Stimulated activated CD4-positive, alpha-beta T cell treated with anti-CD3 and anti-CD28 coated beads, Interleukin-2, amount 100 ng/mL, for 24 hours (primary cell): Measurements from ENCODE around the gene SPTB.

Experiments used
- DNase-seq, 2 donors: peaks; one replicate each; pipeline ENCODE4 v3.0.0-alpha.2; 2020

The SPTB gene

GRCh38 chr14:64880221-64881121 lies 764 bp upstream of the SPTB start:
- peak; percentile 65 to 76 for DNase-seq

DNA sequence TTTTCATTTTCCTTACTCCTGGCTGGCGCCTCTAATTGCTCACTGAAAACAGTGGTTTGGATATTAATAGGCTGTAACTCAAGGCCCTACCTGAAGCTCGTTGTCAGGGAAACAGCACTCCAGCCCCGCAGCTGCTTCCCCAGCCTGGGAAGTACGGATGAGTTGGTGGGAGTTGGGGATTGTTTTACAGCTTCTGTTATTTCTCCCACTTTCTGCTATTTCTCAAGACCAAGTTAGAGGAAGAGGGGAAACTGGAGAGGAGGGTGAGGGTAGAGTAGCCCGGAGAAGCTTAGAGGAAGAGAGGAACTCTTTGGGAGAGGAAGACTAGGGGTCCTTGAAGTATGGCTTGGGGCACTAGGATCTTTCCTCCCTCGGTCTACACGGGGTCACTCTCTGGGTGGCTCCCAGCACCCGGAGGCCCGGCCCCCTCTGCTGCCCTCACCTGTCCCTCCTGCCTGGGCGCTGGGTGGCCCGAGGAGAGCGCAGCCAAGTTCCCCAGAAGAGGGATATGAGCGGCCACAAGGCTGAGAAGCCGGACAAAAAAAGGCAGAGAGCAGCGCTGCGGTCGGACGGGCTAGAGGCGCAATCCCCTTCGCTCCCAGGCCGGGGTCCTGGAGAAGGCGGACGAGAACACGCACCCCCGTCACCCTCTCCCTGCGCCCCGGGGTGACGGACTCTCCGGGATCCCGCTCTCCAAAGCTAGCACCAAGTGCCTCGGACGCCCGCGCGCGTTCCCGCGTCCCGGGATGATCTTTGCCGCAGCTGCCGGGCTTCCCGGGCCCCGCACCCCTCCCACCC lies 671 bp downstream of the SPTB start:
- DNase-seq: peak in 1 of 2 donors; percentile 3

DNA sequence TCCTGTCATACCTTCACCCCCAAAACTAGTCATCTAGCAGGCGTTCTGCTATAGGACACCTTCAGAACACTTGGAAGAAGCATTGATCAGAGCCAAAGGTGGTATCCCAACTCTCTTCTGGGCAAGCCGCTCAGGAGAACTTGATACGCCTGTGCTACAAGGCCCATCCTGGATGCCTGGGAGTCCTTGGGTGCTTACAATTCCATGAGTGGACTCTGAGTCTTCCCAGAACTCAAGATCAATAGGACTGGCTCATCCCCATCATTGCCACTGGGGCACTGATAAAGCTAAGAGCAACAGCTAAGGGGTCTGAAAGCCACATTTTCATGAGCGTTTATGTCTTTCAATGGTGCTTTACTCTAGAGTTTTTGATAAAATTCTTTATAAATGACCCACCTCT lies 1.9 kb downstream of the SPTB start:
- no peak for DNase-seq

DNA sequence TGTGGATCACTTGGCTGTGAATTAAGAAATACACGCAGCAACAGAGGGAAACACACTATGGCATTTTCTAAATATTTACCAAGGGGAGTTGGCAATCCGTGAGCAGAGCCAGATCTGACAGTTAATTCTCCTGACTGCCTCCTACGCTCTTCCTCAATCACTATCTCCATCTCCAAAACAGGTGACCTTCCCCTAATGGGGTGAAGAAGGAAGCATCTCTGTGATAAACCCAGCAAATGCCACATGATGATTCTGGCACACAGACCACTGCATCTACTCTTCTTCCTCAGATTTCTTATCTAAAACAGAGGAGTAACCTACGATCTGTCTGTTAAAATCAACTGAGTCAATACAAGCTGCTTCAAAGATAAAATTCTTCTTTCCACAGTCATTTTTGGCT lies 4.4 kb downstream of the SPTB start:
- no peak for DNase-seq

DNA sequence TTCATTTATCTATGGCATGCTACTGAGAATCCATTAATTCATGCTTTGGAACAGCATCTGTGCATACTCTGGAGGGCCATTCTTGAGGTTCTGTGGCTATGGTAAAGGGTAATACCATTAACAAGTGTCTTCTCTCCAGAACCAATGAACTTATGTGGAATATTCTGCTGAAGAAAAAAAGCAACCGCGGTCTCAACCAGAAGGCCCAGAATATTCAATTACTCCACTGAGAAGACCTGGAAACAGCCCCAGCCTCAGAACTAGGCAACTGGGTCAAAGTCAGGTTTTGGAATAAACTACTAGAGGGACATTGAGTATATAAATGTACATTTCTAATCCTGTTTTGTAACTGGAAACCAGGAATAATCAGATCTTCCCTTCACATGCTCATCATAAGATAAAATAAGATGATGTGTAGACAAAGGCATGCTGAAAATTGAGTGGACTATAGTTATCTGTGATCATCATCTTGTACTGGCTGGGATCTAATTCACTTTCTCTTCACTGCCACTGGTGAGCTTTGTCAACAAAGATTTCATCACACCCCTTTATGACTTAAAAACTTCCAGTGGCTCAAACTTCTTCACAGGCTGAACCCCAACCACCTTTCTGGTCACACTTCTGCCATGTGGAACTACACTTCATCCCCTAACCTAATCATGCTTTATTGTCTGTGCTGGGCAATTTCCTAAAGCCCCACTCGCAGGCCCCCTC lies 6.0 kb downstream of the SPTB start:
- no peak for DNase-seq

- DNase-seq: no peak
Measured at GRCh38 chr14:64871344-64871743, 8.4 kb downstream of the SPTB start.

DNA sequence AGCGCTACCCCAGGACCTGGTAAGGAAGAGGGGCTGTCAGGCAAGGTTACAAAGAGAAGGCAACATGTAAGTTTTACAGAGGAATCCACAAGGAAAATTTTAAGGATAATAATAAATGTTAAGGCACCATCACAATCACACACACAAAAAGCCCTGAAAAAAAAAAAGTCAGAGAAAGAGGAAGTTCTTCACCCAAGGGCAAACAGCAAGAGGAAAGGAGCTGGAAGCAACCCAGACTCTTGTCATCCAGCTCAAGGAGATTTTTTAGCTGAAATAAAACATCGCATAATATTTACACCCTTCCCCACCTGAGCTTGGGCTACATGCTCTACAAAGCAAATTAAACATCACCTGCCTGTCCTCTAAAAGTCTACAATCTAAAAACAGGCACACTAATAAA lies 9.5 kb downstream of the SPTB start:
- DNase-seq: no peak

- DNase-seq: no peak
Measured at GRCh38 chr14:64868841-64869240, 10.9 kb downstream of the SPTB start.

DNA sequence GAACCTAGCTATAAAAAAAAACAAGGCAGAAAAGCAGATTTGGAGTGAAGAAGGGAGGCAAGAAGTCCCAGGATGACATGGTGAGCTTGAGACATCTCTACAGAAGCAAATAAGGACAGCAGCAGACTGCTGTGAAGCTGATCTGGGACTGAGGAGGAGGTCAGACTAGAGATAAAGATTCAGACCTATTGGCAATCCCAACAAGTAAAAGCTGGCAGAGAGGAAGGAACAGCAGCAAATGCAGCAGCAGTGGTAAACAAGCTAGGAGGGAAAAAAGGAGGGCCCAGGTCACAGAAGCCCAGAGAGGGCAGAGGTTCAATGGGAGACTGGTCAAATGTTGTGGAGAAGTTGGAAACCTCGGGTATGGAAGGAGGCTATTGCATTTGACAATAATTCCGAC lies 11.3 kb downstream of the SPTB start:
- DNase-seq: no peak

DNA sequence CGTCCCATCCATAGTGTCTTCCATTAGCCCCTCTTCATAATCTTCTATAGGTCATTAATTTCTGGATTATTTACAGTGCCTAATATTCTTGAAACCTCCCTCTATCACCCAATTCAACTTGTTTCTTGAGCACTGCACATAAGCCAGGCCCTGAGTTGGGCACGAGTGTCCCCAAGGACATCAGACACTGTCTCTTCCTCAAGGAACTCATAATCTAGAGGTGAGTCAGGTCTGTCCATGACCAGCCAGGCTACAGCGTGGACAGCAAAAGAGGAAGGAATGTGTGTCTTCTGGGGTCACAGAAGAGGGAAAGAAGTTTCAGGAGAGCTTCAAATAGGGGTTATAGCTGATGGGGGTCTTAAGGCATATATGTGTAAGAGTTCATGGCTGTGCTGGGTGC lies 12.5 kb downstream of the SPTB start:
- no peak for DNase-seq

GRCh38 chr14:64865992-64866391 lies 13.7 kb downstream of the SPTB start:
- DNase-seq: no peak

GRCh38 chr14:64865109-64865508 lies 14.6 kb downstream of the SPTB start:
- DNase-seq: no peak

GRCh38 chr14:64864258-64864657 lies 15.4 kb downstream of the SPTB start:
- no peak for DNase-seq

DNA sequence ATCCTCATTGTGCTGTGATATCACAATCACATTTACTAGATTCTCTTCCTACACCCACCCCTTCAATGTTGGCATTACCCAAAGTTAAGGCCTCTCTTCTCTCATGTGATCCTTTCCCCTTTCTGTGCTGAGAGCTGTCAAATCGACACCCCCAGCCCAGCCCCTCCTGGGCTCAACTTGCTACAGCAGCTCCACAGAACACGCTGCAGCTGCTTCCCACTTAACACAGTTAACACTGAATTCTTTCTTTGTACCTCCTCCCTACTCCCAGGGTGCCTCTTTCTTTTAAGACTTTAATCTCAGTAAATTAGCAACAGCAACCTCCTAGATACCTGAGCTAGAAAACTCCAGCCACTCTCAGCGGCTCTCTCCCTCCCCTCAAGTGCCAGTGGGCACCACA lies 17.8 kb downstream of the SPTB start:
- DNase-seq: no peak

GRCh38 chr14:64860039-64860438 lies 19.7 kb downstream of the SPTB start:
- no peak for DNase-seq

- no peak for DNase-seq
Measured at GRCh38 chr14:64857979-64858744, 21.5 kb downstream of the SPTB start.

- DNase-seq: no peak
Measured at GRCh38 chr14:64856529-64857445, 22.9 kb downstream of the SPTB start.

- no peak for DNase-seq
Measured at GRCh38 chr14:64855721-64856528, 23.8 kb downstream of the SPTB start.

DNA sequence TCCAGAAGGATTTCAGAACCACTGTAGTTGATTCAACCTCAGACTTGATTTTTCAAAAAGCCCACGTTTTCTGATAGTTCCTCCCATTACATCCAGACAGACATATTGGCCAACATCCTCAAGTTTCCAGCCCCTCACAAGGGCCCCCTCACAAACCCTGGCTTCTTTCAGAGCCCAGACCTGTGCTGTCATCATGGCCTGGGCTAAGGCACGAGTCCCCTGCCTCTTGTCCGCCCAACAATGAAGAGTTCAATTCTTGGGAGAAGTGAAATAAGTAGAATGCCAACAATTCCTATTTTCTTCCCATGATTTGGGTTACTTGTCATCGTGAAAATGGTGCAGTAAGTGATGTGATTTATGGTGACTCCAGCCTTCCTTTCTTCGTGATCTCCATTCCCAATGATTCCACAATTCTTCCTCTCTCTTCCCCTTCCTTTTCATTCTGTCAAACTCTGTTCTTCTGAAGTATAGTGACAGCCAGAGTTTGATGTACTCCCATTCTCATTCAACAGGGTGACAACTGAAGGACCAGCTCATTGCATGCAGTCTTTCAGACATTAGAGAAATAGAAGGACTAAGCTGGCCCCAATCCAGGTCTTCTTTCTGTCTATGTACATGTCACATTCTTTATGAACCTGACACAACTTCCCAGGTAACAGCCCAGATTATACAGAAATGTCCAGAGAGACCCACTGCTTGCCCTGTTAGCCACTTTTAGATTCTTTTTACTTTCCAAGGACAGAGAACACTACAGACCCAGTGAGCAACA lies 29.2 kb downstream of the SPTB start:
- DNase-seq: no peak

DNA sequence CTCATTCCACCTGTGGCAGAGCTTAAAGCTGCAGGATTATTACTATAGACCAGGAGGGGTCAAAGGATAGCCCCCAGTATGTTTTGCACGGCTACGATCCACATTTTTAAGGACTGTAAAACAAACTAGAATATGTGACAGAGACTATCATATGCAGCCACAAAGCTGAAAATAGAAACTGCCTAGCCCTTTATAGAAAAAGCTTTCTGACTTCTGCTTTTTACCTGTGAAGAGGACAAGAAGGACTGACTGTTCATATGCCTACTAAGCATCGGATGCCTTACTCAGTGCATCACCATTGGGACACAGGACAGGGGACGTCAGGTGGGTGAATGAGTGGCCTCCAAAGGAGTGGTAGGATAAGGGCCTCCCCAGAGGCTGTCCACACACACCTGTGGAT lies 29.8 kb downstream of the SPTB start:
- no peak for DNase-seq
